HG03558 (cell line): ENCODE measurements around the gene ATXN10.
"Not testable (repeated sequence)": the region's sequence is repeated elsewhere in the genome, so short reads cannot be mapped to it uniquely, and the experiment has no call there.

Experiments used
- ATAC-seq: cut with Tn5 transposase; IDR thresholded peaks from one replicate; pipeline ENCODE4 v1.9.1; 2021; ENCODE audit warnings: moderate number of reproducible peaks; ENCODE audit not compliant: unreplicated experiment; ENCODE audit errors: extremely low read depth

The ATXN10 gene

GRCh38 chr22:45777046-45777851 is 105.6 kb downstream of the ATXN10 start:
- no peak for ATAC-seq

GRCh38 chr22:45777852-45778375 is 106.3 kb downstream of the ATXN10 start:
- ATAC-seq, result no peak

- ATAC-seq, result no peak
These were observed 109.8 kb downstream of the ATXN10 start for GRCh38 chr22:45781459-45781858.

GRCh38 chr22:45781966-45782365 is 110.3 kb downstream of the ATXN10 start:
- no peak for ATAC-seq

- ATAC-seq, result no peak
These were observed 111.4 kb downstream of the ATXN10 start for GRCh38 chr22:45783021-45783420.

- no peak for ATAC-seq
These were observed 112.1 kb downstream of the ATXN10 start for GRCh38 chr22:45783690-45784089.

- no peak for ATAC-seq
These were observed 113.0 kb downstream of the ATXN10 start for GRCh38 chr22:45784357-45785277.

GRCh38 chr22:45785458-45785857 is 113.8 kb downstream of the ATXN10 start:
- ATAC-seq, result no peak

GRCh38 chr22:45786726-45787125 is 115.1 kb downstream of the ATXN10 start:
- no peak for ATAC-seq

GRCh38 chr22:45787759-45788158 is 116.1 kb downstream of the ATXN10 start:
- no peak for ATAC-seq

- no peak for ATAC-seq
These were observed 116.9 kb downstream of the ATXN10 start for GRCh38 chr22:45788522-45788921.

GRCh38 chr22:45790401-45790800 is 118.8 kb downstream of the ATXN10 start:
- ATAC-seq, result no peak

GRCh38 chr22:45793161-45793560 is 121.5 kb downstream of the ATXN10 start:
- ATAC-seq, result no peak

- no peak for ATAC-seq
These were observed 122.3 kb downstream of the ATXN10 start for GRCh38 chr22:45793892-45794291.

- ATAC-seq, result not testable (repeated sequence)
These were observed 124.4 kb downstream of the ATXN10 start for GRCh38 chr22:45796009-45796408.

GRCh38 chr22:45799291-45799690 is 127.7 kb downstream of the ATXN10 start:
- ATAC-seq, result no peak

GRCh38 chr22:45802054-45802453 is 130.4 kb downstream of the ATXN10 start:
- ATAC-seq, result no peak

- no peak for ATAC-seq
These were observed 132.8 kb downstream of the ATXN10 start for GRCh38 chr22:45804319-45804985.

GRCh38 chr22:45804986-45805325 is 133.3 kb downstream of the ATXN10 start:
- ATAC-seq, result no peak

GRCh38 chr22:45805413-45805812 is 133.8 kb downstream of the ATXN10 start:
- ATAC-seq, result no peak
